Measurements from ENCODE around the gene MAGI2. TPM values are rescaled to one million over a fixed set of nuclear protein-coding genes. Genes with fewer than 3 reads are reported as not detected.

Gene MAGI2
- total RNA-seq, 1 experiment from 2014 or later = 14.3 TPM

DNA sequence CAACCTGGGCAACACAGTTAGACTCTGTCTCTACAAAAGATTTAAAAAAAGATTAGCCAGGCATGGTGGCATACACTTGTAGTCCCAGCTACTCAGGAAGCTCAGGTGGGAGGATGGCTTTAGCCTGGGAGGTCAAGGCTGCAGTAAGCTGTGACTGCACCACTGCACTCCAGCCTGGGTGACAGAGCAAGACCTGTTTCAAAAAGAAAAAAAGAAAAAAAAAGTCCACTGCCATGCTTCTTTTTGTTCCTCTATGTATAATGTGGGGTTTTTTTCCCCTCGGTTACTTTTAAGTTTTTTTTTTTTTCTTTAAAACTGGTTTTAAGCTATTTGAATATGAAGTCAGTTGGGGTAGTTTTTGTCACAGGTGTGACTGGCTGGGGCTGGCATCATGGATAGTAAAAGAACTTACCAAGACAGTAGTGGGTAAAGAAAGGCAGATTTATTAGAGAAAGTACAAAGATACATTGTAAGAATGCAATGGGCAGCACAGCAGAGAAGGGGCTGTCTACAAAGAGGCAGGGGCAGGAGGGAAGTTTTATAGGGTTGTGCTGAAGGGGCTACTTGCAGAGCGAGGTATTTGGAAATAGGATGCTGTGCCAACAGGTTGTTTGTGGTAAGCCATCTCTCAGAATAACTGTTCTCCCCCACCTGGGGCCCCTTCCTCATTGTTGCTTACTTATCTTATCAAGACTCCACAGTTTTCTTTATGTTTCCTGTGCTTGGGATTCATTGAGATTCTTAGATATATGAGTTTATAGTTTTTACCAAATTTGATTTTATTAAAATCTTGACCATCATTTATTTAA lies 1477.6 kb downstream of the MAGI2 start:
- no peak overlapping the region for H4K91ac ChIP-seq (ENCODE audit: insufficient read length, low read depth, low read length)
- H3K79me2 ChIP-seq (ENCODE audit: insufficient read depth, low read length) = no peaks in the 10 kb centered on the region
- no peak overlapping the region for H3K27ac ChIP-seq (ENCODE audit: insufficient read length, low read depth, low read length)
- no peak overlapping the region for H2AK5ac ChIP-seq (ENCODE audit: insufficient read length, low read length)
- no peak overlapping the region for H2AFZ ChIP-seq (ENCODE audit: low read length)
- no peaks in the 10 kb centered on the region; the same call in 1 of the 2 replicates for H3K4me1 ChIP-seq (ENCODE audit: insufficient read depth, low read length)
- no peak overlapping the region for H3K4ac ChIP-seq (ENCODE audit: low read depth, low read length)
- no peak overlapping the region for H3K23ac ChIP-seq (ENCODE audit: insufficient read length, low read depth, low read length)
- H3K18ac ChIP-seq (ENCODE audit: insufficient read length, low read depth, low read length) = no peak overlapping the region
- Mint-ChIP-seq H3K27ac (no peak overlapping the region; a peak in 1 of 7 replicates), H3K4me3 (no peak overlapping the region), H3K9me3 (no peaks in the 10 kb centered on the region), H3K4me1 (peaks cover 0 to 6% of the 10 kb centered on the region in 2 experiments; a peak in 2 of 4 replicates), H3K27me3 (ENCODE audit: low read depth) (no peaks in the 10 kb centered on the region), H3K36me3 (ENCODE audit: insufficient read depth in 1 of 3, low read depth in 3 of 3) (no peaks in the 10 kb centered on the region)
- no peak overlapping the region for H2BK5ac ChIP-seq (ENCODE audit: insufficient read length, low read length)
- H2BK12ac ChIP-seq (ENCODE audit: insufficient read length, low read depth, low read length) = no peak overlapping the region
- TF ChIP-seq, protein P1, sequence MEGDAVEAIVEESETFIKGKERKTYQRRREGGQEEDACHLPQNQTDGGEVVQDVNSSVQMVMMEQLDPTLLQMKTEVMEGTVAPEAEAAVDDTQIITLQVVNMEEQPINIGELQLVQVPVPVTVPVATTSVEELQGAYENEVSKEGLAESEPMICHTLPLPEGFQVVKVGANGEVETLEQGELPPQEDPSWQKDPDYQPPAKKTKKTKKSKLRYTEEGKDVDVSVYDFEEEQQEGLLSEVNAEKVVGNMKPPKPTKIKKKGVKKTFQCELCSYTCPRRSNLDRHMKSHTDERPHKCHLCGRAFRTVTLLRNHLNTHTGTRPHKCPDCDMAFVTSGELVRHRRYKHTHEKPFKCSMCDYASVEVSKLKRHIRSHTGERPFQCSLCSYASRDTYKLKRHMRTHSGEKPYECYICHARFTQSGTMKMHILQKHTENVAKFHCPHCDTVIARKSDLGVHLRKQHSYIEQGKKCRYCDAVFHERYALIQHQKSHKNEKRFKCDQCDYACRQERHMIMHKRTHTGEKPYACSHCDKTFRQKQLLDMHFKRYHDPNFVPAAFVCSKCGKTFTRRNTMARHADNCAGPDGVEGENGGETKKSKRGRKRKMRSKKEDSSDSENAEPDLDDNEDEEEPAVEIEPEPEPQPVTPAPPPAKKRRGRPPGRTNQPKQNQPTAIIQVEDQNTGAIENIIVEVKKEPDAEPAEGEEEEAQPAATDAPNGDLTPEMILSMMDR (conservative IDR thresholded peaks at IDR 0.05) = no peak
- no peaks in the 10 kb centered on the region for H4K20me1 ChIP-seq (ENCODE audit: control insufficient read depth, insufficient read depth, insufficient read length)
- H2BK120ac ChIP-seq (ENCODE audit: low read depth, low read length, poor library complexity, severe bottlenecking) = no peak overlapping the region
- H2BK20ac ChIP-seq (ENCODE audit: low read depth, low read length, poor library complexity, severe bottlenecking) = no peak overlapping the region
- no peaks in the 10 kb centered on the region for H3K9me3 ChIP-seq (ENCODE audit: control insufficient read depth, low read depth, low read length)
- no peak overlapping the region for H2BK15ac ChIP-seq (ENCODE audit: low read depth, low read length)
- no peak for DNase-seq
- H4K8ac ChIP-seq (replicated peaks; ENCODE audit: insufficient read length, low read depth, low read length) = no peak overlapping the region
- no peak overlapping the region for H4K5ac ChIP-seq (ENCODE audit: insufficient read length, low read depth, low read length)
- no peak overlapping the region for H3K9ac ChIP-seq (ENCODE audit: extremely low read depth, insufficient read length, low read length)
- H3K14ac ChIP-seq (ENCODE audit: insufficient read depth, low read length) = no peak overlapping the region
- H3T11ph ChIP-seq (ENCODE audit: low read length) = no peak overlapping the region
- no peak overlapping the region for H3K56ac ChIP-seq (ENCODE audit: insufficient read length, low read depth, low read length)
- H3K79me1 ChIP-seq (ENCODE audit: insufficient read depth, low read depth, low read length, poor library complexity, severe bottlenecking) = no peaks in the 10 kb centered on the region
- H3K27me3 ChIP-seq (ENCODE audit: insufficient read depth, low read length) = no peaks in the 10 kb centered on the region
- no peaks in the 10 kb centered on the region for H3K23me2 ChIP-seq (ENCODE audit: insufficient read length, low read depth, low read length, poor library complexity, severe bottlenecking)
- H3K4me2 ChIP-seq (ENCODE audit: insufficient read depth, insufficient read length, low read length) = no peak overlapping the region
- no CpG with 5 or more reads among the region's 2 CpGs for WGBS (ENCODE audit: extremely low coverage, insufficient read length, low lambda C conversion rate)
